Measurements from ENCODE around the gene SNX27. TPM values are rescaled to one million over a fixed set of nuclear protein-coding genes. Genes with fewer than 3 reads are reported as not detected.

The SNX27 gene
- 15.6 TPM for total RNA-seq

DNA sequence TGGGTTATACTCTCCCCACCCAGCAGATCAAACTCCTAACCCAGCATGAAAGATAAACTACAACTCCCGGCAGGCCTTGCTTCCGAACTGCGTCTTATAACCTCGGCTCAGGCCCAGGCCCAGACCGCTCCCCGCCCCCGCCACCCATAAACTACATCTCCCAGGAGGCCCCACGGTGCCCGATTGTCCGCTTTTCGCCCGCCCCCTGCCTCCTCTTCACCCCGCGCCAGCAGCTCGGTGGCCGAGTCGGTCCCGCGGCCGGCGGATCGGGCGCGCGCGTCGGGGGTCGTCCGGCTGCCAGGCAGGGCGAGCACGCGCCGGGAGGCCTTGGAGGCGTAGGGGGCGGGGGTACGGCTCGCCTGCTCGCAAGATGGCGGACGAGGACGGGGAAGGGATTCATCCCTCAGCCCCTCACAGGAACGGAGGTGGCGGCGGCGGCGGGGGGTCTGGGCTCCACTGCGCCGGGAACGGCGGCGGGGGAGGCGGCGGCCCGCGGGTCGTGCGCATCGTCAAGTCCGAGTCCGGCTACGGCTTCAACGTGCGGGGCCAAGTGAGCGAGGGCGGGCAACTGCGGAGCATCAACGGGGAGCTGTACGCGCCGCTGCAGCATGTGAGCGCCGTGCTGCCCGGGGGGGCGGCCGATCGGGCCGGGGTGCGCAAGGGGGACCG lies at the start of gene SNX27:
Gene SNX27, plus strand, starts transcription at position 219 of the 669 bp plus-strand sequence. Its CDS starts 152 bp downstream, at position 371.
- peak; percentile 94 for DNase-seq (ENCODE audit: low spot score)
- peak; percentile 97 for ATAC-seq

GRCh38 chr1:151562661-151563060 lies 49.2 kb upstream of the SNX27 start:
- ATAC-seq = no peak
- DNase-seq (ENCODE audit: low spot score) = no peak

GRCh38 chr1:151563376-151563775 lies 48.5 kb upstream of the SNX27 start:
- no peak for ATAC-seq
- no peak for DNase-seq (ENCODE audit: low spot score)

- ATAC-seq (no peak), DNase-seq (ENCODE audit: low spot score) (no peak)
Observed at GRCh38 chr1:151565502-151566189, 46.2 kb upstream of the SNX27 start.

DNA sequence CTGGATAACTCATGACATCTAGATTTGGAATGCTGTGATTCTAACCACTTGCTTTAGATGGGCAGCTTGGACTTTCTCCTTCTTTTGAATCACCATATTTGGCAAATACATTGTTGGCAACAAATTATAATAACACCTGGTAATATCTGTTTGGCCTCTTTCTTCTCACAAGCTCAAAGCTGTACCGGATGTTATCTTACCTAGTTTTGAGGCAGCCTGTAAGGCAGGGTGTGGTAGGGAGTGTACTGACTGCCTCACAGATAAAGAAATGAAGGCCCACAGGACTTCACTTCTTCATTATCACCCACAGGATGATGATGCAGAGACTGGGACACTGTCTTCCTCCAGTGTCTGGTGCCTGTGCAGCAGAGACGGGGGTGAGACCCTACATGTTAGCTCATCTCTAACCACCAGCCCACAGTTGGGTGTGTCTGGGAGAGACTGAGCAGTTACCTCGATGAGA lies 43.2 kb upstream of the SNX27 start:
- no peak for DNase-seq (ENCODE audit: low spot score)

DNA sequence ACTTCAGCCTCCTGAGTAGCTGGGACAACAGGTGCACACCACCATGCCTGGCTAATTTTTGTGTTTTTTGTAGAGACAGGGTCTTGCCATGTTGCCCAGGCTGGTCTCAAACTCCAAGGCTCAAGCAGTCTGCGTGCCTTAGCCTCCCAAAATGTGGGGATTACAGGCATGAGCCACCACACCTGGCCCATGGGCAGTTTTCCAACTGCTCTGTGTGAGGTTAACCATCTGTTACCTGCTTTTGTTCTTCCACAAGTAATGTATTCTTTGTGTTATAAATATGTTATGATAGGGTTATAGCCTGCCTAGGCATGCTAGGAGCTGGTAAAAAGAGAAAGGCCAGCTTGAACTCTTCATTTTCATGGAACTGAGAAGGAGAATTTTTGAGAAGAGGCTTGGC lies 41.0 kb upstream of the SNX27 start:
- ATAC-seq (no peak), DNase-seq (ENCODE audit: low spot score) (no peak)

More for the DNA sequence above, 43.2 kb upstream of the SNX27 start:
- no peak for ATAC-seq

GRCh38 chr1:151574575-151575529 lies 37.0 kb upstream of the SNX27 start:
- no peak for ATAC-seq
- no peak for DNase-seq (ENCODE audit: low spot score)

DNA sequence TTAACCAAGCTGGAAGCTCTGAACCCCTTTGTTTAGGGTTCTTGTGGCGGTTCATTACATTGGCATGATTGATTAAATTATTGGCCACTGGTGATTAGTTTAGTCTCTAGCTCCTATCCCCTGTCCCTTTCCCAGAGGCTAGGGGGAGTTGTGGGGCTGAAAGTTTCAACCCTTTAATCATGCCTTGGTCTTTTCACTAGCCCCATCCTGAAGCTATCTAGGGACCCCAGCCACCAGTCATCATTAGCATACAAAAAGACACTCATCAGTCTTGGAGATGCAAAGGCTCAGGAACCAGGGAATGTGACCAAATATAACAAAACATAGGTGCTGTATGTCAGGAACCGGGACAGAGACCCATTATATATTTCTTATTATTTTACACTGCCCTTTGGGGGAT lies 34.7 kb upstream of the SNX27 start:
- no peak for ATAC-seq

GRCh38 chr1:151578941-151579340 lies 32.9 kb upstream of the SNX27 start:
- ATAC-seq (no peak), DNase-seq (ENCODE audit: low spot score) (no peak)

More for the DNA sequence above, 34.7 kb upstream of the SNX27 start:
- no peak for DNase-seq (ENCODE audit: low spot score)

GRCh38 chr1:151579436-151580225 lies 32.2 kb upstream of the SNX27 start:
- ATAC-seq = no peak
- DNase-seq (ENCODE audit: low spot score) = no peak

- no peak for DNase-seq (ENCODE audit: low spot score)
- no peak for ATAC-seq
Observed at GRCh38 chr1:151581451-151581850, 30.4 kb upstream of the SNX27 start.

GRCh38 chr1:151581921-151582320 lies 29.9 kb upstream of the SNX27 start:
- no peak for ATAC-seq
- DNase-seq (ENCODE audit: low spot score) = no peak

DNA sequence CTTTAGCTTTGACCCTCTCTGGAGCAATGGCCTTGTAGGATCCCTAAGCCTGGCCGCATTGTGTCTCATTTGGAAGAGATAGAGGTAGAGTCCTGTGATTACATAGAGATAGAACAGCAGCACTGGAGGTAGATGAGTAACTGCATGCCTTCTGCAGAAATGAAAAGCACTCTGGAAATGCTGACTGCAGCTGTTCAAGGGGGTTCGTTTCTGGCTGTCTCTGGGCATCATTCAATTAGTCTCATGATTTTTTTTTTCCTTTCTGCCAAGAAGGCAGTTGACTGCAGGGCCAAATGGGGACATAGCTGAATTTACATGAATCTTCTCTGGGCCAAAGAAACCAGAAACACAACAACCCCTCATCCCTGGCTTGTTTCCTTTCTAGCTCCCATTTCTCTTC lies 28.1 kb upstream of the SNX27 start:
- DNase-seq (ENCODE audit: low spot score) (no peak), ATAC-seq (no peak)

GRCh38 chr1:151584278-151584677 lies 27.6 kb upstream of the SNX27 start:
- DNase-seq (ENCODE audit: low spot score) = no peak
- ATAC-seq = no peak

- no peak for DNase-seq (ENCODE audit: low spot score)
- no peak for ATAC-seq
Observed at GRCh38 chr1:151584780-151585179, 27.1 kb upstream of the SNX27 start.

GRCh38 chr1:151585622-151586021 lies 26.2 kb upstream of the SNX27 start:
- no peak for ATAC-seq

DNA sequence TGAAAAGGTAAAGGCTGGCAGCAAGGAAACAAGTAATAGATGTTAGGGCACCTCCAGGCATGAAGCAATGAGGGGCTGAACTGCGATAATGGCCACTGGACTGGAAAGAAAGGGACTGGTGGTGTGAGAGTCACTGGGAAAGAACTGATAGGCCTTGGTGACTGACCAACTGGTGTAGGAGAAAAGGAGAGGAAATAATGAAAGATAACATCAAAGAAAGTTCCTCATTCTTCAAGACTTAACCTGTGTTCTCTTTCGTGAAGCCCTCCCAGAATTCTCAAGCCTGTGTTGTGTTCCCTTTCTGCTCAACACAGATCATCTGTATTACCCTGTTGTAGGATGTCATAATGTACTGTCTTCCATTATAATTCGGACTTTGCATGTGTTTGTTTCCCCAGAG lies 20.9 kb upstream of the SNX27 start:
- DNase-seq (ENCODE audit: low spot score) = no peak
- ATAC-seq = no peak

More at GRCh38 chr1:151585622-151586021, 26.2 kb upstream of the SNX27 start:
- DNase-seq (ENCODE audit: low spot score) = no peak

DNA sequence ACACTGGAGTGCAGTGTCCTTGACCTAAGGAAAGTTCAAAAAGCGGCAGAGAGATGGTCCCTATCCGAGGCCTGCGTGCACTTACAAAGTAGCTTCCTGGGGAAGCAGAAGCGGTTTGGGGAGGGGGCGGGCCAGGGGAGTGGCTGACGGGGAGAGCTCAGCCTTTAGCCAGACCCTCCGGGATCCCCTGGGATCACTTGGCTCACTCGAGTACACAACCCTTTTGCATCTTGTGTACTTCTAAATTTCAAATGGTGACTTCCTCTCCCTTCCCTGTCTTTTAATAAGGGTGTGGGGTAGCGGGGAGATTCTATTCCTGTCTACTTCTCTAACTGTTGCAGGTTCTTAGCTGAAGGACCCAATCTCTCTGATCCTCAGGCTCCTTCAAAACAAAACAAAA lies 18.1 kb upstream of the SNX27 start:
- ATAC-seq (peak; percentile 36), DNase-seq (ENCODE audit: low spot score) (no peak)

- ATAC-seq (peak; percentile 100), DNase-seq (ENCODE audit: low spot score) (peak; percentile 85)
Observed at GRCh38 chr1:151594143-151594625, 17.7 kb upstream of the SNX27 start.

All from left lobe of liver (tissue), 2 donors.